ENCODE data around the gene ACAD8. TPM values are rescaled to one million over a fixed set of nuclear protein-coding genes. Genes with fewer than 3 reads are reported as not detected.
"Not testable (repeated sequence)": the region's sequence is repeated elsewhere in the genome, so short reads cannot be mapped to it uniquely, and the experiment has no call there.

Gene ACAD8
- total and polyA plus RNA-seq, 4 donors: 25.9 to 53.5 (median 36.7) TPM

GRCh38 chr11:134283461-134284230 is 30.3 kb downstream of the ACAD8 start:
- Histone ChIP-seq H3K4me3 (ENCODE audit: low read depth, low read length) (no peak overlapping the region), H3K27me3 (ENCODE audit: control insufficient read depth, insufficient read depth, low read length) (no peaks in the 10 kb centered on the region), H3K9me3 (ENCODE audit: control insufficient read depth, insufficient read depth, low read length) (no peaks in the 10 kb centered on the region), H3K36me3 (ENCODE audit: control insufficient read depth, insufficient read depth, low read length) (no peaks in the 10 kb centered on the region), H3K4me1 (ENCODE audit: control insufficient read depth, insufficient read depth, low read length) (peaks cover 20% of the 10 kb centered on the region), H3K27ac (ENCODE audit: low read depth, low read length) (no peak overlapping the region)
- WGBS (ENCODE audit: insufficient coverage): 88% methylated on average over 16 of the region's 16 CpGs
- DNase-seq (ENCODE audit: low read depth in 4 of 6, low spot score in 6 of 6): no peak

GRCh38 chr11:134284349-134284748 is 31.0 kb downstream of the ACAD8 start:
- not testable (repeated sequence) for H3K4me3 ChIP-seq (ENCODE audit: low read depth, low read length); H3K36me3 ChIP-seq (ENCODE audit: control insufficient read depth, insufficient read depth, low read length); H3K27me3 ChIP-seq (ENCODE audit: control insufficient read depth, insufficient read depth, low read length); H3K9me3 ChIP-seq (ENCODE audit: control insufficient read depth, insufficient read depth, low read length); DNase-seq (ENCODE audit: low read depth in 4 of 6, low spot score in 6 of 6); H3K27ac ChIP-seq (ENCODE audit: low read depth, low read length)
- peaks cover 20% of the 10 kb centered on the region for H3K4me1 ChIP-seq (ENCODE audit: control insufficient read depth, insufficient read depth, low read length)
- 100% methylated on average over 2 of the region's 5 CpGs for WGBS (ENCODE audit: insufficient coverage)

GRCh38 chr11:134287561-134287960 is 34.2 kb downstream of the ACAD8 start:
- peaks cover 15% of the 10 kb centered on the region for H3K4me1 ChIP-seq (ENCODE audit: control insufficient read depth, insufficient read depth, low read length)
- peaks cover 2% of the 10 kb centered on the region for H3K27me3 ChIP-seq (ENCODE audit: control insufficient read depth, insufficient read depth, low read length)
- DNase-seq (ENCODE audit: low read depth in 4 of 6, low spot score in 6 of 6): no peak
- no peaks in the 10 kb centered on the region for H3K9me3 ChIP-seq (ENCODE audit: control insufficient read depth, insufficient read depth, low read length)
- WGBS (ENCODE audit: insufficient coverage): 54% methylated on average over 11 of the region's 12 CpGs
- H3K36me3 ChIP-seq (ENCODE audit: control insufficient read depth, insufficient read depth, low read length): no peaks in the 10 kb centered on the region
- H3K4me3 ChIP-seq (ENCODE audit: low read depth, low read length): no peak overlapping the region
- no peak overlapping the region for H3K27ac ChIP-seq (ENCODE audit: low read depth, low read length)

GRCh38 chr11:134288486-134288885 is 35.1 kb downstream of the ACAD8 start:
- 82% methylated on average over 9 of the region's 13 CpGs for WGBS (ENCODE audit: insufficient coverage)
- no peak for DNase-seq (ENCODE audit: low read depth in 4 of 6, low spot score in 6 of 6)

DNA sequence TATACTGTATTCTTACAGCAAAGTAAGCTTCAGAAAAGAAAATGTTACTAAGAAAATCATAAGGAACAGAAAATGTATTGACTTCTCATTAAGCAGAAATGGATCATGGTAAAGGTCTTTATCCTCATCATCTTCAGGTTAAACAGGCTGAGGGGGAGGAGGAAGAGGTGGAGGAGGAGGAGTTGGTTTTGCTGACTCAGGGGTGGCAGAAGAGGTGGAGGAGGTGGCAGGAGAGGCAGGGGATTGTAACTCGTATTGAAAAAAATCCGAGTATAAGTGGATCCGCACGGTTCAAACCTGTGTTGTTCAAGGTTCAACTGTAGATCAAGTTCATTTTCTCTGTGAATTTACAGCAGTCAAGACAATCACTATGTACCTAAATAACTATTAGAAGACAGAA is 35.8 kb downstream of the ACAD8 start:
- no peak overlapping the region for H3K4me3 ChIP-seq (ENCODE audit: low read depth, low read length)
- WGBS (ENCODE audit: insufficient coverage): no CpG with 5 or more reads among the region's 4 CpGs
- H3K36me3 ChIP-seq (ENCODE audit: control insufficient read depth, insufficient read depth, low read length): no peaks in the 10 kb centered on the region
- H3K27ac ChIP-seq (ENCODE audit: low read depth, low read length): no peak overlapping the region
- H3K27me3 ChIP-seq (ENCODE audit: control insufficient read depth, insufficient read depth, low read length): peaks cover 2% of the 10 kb centered on the region
- DNase-seq (ENCODE audit: low read depth in 4 of 6, low spot score in 6 of 6): no peak
- peaks cover 13% of the 10 kb centered on the region for H3K4me1 ChIP-seq (ENCODE audit: control insufficient read depth, insufficient read depth, low read length)
- H3K9me3 ChIP-seq (ENCODE audit: control insufficient read depth, insufficient read depth, low read length): no peaks in the 10 kb centered on the region

More at GRCh38 chr11:134288486-134288885, 35.1 kb downstream of the ACAD8 start:
- peaks cover 2% of the 10 kb centered on the region for H3K27me3 ChIP-seq (ENCODE audit: control insufficient read depth, insufficient read depth, low read length)
- no peak overlapping the region for H3K4me3 ChIP-seq (ENCODE audit: low read depth, low read length)
- no peaks in the 10 kb centered on the region for H3K36me3 ChIP-seq (ENCODE audit: control insufficient read depth, insufficient read depth, low read length)
- no peaks in the 10 kb centered on the region for H3K9me3 ChIP-seq (ENCODE audit: control insufficient read depth, insufficient read depth, low read length)
- H3K4me1 ChIP-seq (ENCODE audit: control insufficient read depth, insufficient read depth, low read length): peaks cover 13% of the 10 kb centered on the region
- no peak overlapping the region for H3K27ac ChIP-seq (ENCODE audit: low read depth, low read length)

- H3K36me3 ChIP-seq (ENCODE audit: control insufficient read depth, insufficient read depth, low read length): no peaks in the 10 kb centered on the region
- no peaks in the 10 kb centered on the region for H3K9me3 ChIP-seq (ENCODE audit: control insufficient read depth, insufficient read depth, low read length)
- peak in 1 of 6 donors; percentile 4 for DNase-seq (ENCODE audit: low read depth in 4 of 6, low spot score in 6 of 6)
- no peak overlapping the region for H3K4me3 ChIP-seq (ENCODE audit: low read depth, low read length)
- H3K4me1 ChIP-seq (ENCODE audit: control insufficient read depth, insufficient read depth, low read length): peaks cover 13% of the 10 kb centered on the region
- no peak overlapping the region for H3K27ac ChIP-seq (ENCODE audit: low read depth, low read length)
- peaks cover 2% of the 10 kb centered on the region for H3K27me3 ChIP-seq (ENCODE audit: control insufficient read depth, insufficient read depth, low read length)
- WGBS (ENCODE audit: insufficient coverage): 29% methylated on average over 12 of the region's 12 CpGs
Observed at GRCh38 chr11:134289789-134290188, 36.4 kb downstream of the ACAD8 start.

- Histone ChIP-seq H3K4me3 (ENCODE audit: low read depth, low read length) (no peak overlapping the region), H3K4me1 (ENCODE audit: control insufficient read depth, insufficient read depth, low read length) (peaks cover 13% of the 10 kb centered on the region), H3K27me3 (ENCODE audit: control insufficient read depth, insufficient read depth, low read length) (peaks cover 2% of the 10 kb centered on the region), H3K36me3 (ENCODE audit: control insufficient read depth, insufficient read depth, low read length) (no peaks in the 10 kb centered on the region), H3K27ac (ENCODE audit: low read depth, low read length) (no peak overlapping the region), H3K9me3 (ENCODE audit: control insufficient read depth, insufficient read depth, low read length) (no peaks in the 10 kb centered on the region)
- no peak for DNase-seq (ENCODE audit: low read depth in 4 of 6, low spot score in 6 of 6)
- 91% methylated on average over 7 of the region's 7 CpGs for WGBS (ENCODE audit: insufficient coverage)
Observed at GRCh38 chr11:134290646-134291045, 37.3 kb downstream of the ACAD8 start.

DNA sequence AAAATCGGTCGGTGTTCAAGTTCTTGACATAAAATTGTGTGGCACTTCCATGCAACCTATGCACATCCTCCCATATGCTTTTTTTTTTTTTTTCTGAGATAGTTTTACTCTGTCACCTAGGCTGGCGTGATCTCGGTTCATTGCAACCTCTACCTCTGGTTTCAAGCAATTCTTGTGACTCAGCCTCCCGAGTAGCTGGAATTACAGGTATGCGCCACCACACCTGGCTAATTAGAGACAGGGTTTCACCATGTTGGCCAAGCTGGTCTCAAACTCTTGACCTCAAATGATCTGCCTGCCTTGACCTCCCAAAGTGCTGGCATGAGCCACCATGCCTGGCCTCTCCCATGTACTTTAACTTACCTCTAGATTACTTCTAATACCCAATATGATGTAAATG is 37.8 kb downstream of the ACAD8 start:
- 98% methylated on average over 4 of the region's 6 CpGs for WGBS (ENCODE audit: insufficient coverage)
- no peak overlapping the region for H3K27ac ChIP-seq (ENCODE audit: low read depth, low read length)
- DNase-seq (ENCODE audit: low read depth in 4 of 6, low spot score in 6 of 6): no peak
- no peak overlapping the region for H3K4me3 ChIP-seq (ENCODE audit: low read depth, low read length)
- H3K9me3 ChIP-seq (ENCODE audit: control insufficient read depth, insufficient read depth, low read length): no peaks in the 10 kb centered on the region
- H3K4me1 ChIP-seq (ENCODE audit: control insufficient read depth, insufficient read depth, low read length): peaks cover 13% of the 10 kb centered on the region
- peaks cover 2% of the 10 kb centered on the region for H3K27me3 ChIP-seq (ENCODE audit: control insufficient read depth, insufficient read depth, low read length)
- no peaks in the 10 kb centered on the region for H3K36me3 ChIP-seq (ENCODE audit: control insufficient read depth, insufficient read depth, low read length)

DNA sequence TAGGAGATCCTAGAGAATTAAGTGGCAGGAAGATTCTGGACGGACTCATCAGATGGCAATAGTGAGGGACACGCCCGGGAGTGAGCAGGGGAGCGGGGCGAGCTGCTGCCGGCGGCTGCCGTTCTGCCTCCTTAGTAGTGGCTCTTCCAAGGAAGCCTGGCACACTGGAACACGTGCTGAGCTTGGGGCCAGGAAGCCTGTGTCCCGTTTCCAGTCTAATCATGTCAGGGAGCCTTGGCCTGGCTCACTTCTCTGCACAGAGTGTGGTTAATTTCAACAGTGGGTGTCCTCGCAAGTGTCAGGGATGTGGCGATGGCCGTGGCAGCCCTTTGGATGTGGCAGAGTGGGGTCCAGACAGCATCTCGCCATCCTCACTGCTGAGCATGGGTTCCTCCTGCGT is 39.3 kb downstream of the ACAD8 start:
- Histone ChIP-seq H3K4me3 (ENCODE audit: low read depth, low read length) (no peak overlapping the region), H3K36me3 (ENCODE audit: control insufficient read depth, insufficient read depth, low read length) (no peaks in the 10 kb centered on the region), H3K27ac (ENCODE audit: low read depth, low read length) (no peak overlapping the region), H3K27me3 (ENCODE audit: control insufficient read depth, insufficient read depth, low read length) (peaks cover 2% of the 10 kb centered on the region), H3K4me1 (ENCODE audit: control insufficient read depth, insufficient read depth, low read length) (peaks cover 10% of the 10 kb centered on the region), H3K9me3 (ENCODE audit: control insufficient read depth, insufficient read depth, low read length) (no peaks in the 10 kb centered on the region)
- DNase-seq (ENCODE audit: low read depth in 4 of 6, low spot score in 6 of 6): no peak
- WGBS (ENCODE audit: insufficient coverage): 88% methylated on average over 15 of the region's 15 CpGs

Data from spinal cord (tissue), 10 donors.